ENCODE data around the gene COL16A1.

The COL16A1 gene

DNA sequence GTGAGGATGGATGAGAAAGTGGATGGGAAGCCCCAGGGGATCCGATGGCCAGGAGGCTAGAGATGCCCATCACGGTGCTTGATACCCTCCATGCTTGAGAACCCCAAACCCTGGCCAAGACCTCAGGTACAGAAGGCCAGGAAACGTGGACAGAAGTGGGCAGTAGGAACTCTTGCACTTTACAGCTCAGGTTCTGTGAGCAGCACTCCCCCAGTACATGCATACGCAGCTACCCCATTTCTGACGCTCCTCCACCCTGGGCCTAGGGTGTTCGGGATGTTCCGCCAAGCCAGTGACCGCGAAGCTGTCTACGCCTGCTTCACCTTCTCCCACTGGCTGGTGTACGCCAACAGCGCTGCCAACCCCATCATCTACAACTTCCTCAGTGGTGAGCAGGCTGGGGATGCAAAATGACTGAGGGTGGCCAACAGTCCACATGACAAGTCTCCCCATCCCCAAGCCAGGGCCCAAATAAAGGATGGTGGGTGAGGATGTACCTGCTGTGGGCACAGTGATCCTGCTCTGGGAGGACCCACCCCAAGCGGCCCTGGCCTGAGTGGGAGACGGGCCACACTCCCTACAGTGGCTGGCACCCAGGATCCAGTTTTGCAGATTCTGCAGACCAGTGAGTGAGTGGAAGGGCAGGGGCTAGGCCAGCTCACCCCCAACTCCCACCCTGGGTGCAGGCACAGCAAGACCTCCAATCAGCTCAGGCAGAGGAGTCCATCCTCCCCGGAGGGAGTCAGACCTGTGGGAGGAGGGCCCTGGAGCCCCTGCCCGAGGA is 78.9 kb downstream of the COL16A1 start:
- H3K4me3 ChIP-seq (ENCODE audit: control insufficient read depth in 1 of 7, extremely low read depth in 1 of 7, insufficient read depth in 4 of 7, low read depth in 2 of 7, low read length in 6 of 7): no peak overlapping the region
- H3K36me3 ChIP-seq (ENCODE audit: control insufficient read depth in 4 of 4, insufficient read depth in 4 of 4, low read length in 3 of 4): peaks cover 5 to 30% (median 16%) of the 10 kb centered on the region in 4 experiments
- no peaks in the 10 kb centered on the region for H3K27me3 ChIP-seq (replicated peaks in 2 of 5; ENCODE audit: control insufficient read depth in 4 of 5, insufficient read depth in 5 of 5, low read length in 4 of 5)
- ChIA-PET POLR2A (no interaction called here), CTCF (interaction anchor here (1.1 to 1.4 kb wide), 2 partner anchors 17 to 19 kb away, joined by 3 to 4 read pairs; partner anchors contain the start of gene PEF1)
- 94% methylated on average over 12 of the region's 16 CpGs for WGBS (ENCODE audit: insufficient coverage)
- no peaks in the 10 kb centered on the region for H3K4me1 ChIP-seq (ENCODE audit: control extremely low read depth in 1 of 4, control insufficient read depth in 4 of 4, insufficient read depth in 4 of 4, low read length in 3 of 4)
- no peak overlapping the region for H3K27ac ChIP-seq (ENCODE audit: insufficient read depth in 1 of 2, low read depth in 1 of 2, low read length in 2 of 2, poor library complexity in 1 of 2, severe bottlenecking in 2 of 2)
- H3K9me3 ChIP-seq (ENCODE audit: control extremely low read depth in 1 of 5, control insufficient read depth in 4 of 5, insufficient read depth in 2 of 5, low read depth in 1 of 5, low read length in 4 of 5): no peaks in the 10 kb centered on the region
- DNase-seq: no peak

DNA sequence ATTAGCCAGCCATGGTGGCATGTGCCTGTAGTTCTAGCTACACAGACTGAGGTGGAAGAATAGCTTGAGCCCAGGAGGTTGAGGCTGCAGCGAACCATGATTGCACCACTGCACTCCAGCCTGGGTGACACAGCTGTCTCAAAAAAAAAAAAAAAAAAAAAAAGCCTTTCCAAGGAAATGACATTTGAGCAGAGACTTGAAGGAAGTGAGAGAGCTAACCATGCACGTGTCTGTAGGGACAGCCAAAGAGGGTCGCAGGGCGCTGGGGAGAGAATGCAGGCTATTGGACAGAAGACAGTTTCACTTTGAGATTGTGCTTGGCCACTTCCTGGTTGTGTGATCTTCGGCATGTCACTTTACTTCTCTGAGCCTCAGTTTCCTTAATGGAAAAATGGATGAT is 79.5 kb downstream of the COL16A1 start:
- POLR2A ChIA-PET: no interaction called here
- CTCF ChIA-PET: interaction anchor here (1.1 to 1.4 kb wide), 2 partner anchors 14 to 17 kb away, joined by 3 to 5 read pairs; no protein-coding TSS in a partner anchor
- Histone ChIP-seq H3K27ac (ENCODE audit: insufficient read depth in 1 of 2, low read depth in 1 of 2, low read length in 2 of 2, poor library complexity in 1 of 2, severe bottlenecking in 2 of 2) (no peak overlapping the region), H3K27me3 (replicated peaks in 2 of 5; ENCODE audit: control insufficient read depth in 4 of 5, insufficient read depth in 5 of 5, low read length in 4 of 5) (no peaks in the 10 kb centered on the region), H3K4me3 (ENCODE audit: control insufficient read depth in 1 of 7, extremely low read depth in 1 of 7, insufficient read depth in 4 of 7, low read depth in 2 of 7, low read length in 6 of 7) (no peak overlapping the region), H3K36me3 (ENCODE audit: control insufficient read depth in 4 of 4, insufficient read depth in 4 of 4, low read length in 3 of 4) (peaks cover 5 to 23% (median 13%) of the 10 kb centered on the region in 4 experiments), H3K4me1 (ENCODE audit: control extremely low read depth in 1 of 4, control insufficient read depth in 4 of 4, insufficient read depth in 4 of 4, low read length in 3 of 4) (no peaks in the 10 kb centered on the region), H3K9me3 (ENCODE audit: control extremely low read depth in 1 of 5, control insufficient read depth in 4 of 5, insufficient read depth in 2 of 5, low read depth in 1 of 5, low read length in 4 of 5) (no peaks in the 10 kb centered on the region)
- DNase-seq: no peak
- 81% methylated on average over 5 of the region's 5 CpGs for WGBS (ENCODE audit: insufficient coverage)

DNA sequence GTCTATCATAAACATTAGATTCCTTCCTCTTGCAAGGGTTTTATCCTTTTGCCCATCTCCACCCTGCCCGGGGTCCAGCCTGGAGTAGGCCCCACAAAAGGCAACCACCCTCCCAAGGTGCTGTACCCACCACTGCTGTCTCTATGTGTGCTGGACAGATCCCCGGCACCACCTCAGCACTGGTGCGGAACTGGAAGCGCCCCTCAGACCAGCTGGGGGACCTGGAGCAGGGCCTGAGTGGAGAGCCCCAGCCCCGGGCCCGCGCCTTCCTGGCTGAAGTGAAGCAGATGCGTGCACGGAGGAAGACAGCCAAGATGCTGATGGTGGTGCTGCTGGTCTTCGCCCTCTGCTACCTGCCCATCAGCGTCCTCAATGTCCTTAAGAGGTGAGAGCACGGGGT is 80.5 kb downstream of the COL16A1 start:
- Histone ChIP-seq H3K36me3 (ENCODE audit: control insufficient read depth in 4 of 4, insufficient read depth in 4 of 4, low read length in 3 of 4) (peaks cover 0 to 14% (median 9%) of the 10 kb centered on the region in 4 experiments), H3K4me3 (ENCODE audit: control insufficient read depth in 1 of 7, extremely low read depth in 1 of 7, insufficient read depth in 4 of 7, low read depth in 2 of 7, low read length in 6 of 7) (no peak overlapping the region), H3K27me3 (replicated peaks in 2 of 5; ENCODE audit: control insufficient read depth in 4 of 5, insufficient read depth in 5 of 5, low read length in 4 of 5) (no peaks in the 10 kb centered on the region), H3K9me3 (ENCODE audit: control extremely low read depth in 1 of 5, control insufficient read depth in 4 of 5, insufficient read depth in 2 of 5, low read depth in 1 of 5, low read length in 4 of 5) (no peaks in the 10 kb centered on the region), H3K27ac (ENCODE audit: insufficient read depth in 1 of 2, low read depth in 1 of 2, low read length in 2 of 2, poor library complexity in 1 of 2, severe bottlenecking in 2 of 2) (no peak overlapping the region), H3K4me1 (ENCODE audit: control extremely low read depth in 1 of 4, control insufficient read depth in 4 of 4, insufficient read depth in 4 of 4, low read length in 3 of 4) (peaks cover 0 to under 1% (median 0%) of the 10 kb centered on the region in 4 experiments)
- WGBS (ENCODE audit: insufficient coverage): 100% methylated on average over 10 of the region's 12 CpGs
- ChIA-PET CTCF (interaction anchor here (1.4 to 1.6 kb wide), 3 partner anchors 15 to 59 kb away, joined by 3 to 5 read pairs (median 4); no protein-coding TSS in a partner anchor), POLR2A (no interaction called here)
- DNase-seq: no peak

DNA sequence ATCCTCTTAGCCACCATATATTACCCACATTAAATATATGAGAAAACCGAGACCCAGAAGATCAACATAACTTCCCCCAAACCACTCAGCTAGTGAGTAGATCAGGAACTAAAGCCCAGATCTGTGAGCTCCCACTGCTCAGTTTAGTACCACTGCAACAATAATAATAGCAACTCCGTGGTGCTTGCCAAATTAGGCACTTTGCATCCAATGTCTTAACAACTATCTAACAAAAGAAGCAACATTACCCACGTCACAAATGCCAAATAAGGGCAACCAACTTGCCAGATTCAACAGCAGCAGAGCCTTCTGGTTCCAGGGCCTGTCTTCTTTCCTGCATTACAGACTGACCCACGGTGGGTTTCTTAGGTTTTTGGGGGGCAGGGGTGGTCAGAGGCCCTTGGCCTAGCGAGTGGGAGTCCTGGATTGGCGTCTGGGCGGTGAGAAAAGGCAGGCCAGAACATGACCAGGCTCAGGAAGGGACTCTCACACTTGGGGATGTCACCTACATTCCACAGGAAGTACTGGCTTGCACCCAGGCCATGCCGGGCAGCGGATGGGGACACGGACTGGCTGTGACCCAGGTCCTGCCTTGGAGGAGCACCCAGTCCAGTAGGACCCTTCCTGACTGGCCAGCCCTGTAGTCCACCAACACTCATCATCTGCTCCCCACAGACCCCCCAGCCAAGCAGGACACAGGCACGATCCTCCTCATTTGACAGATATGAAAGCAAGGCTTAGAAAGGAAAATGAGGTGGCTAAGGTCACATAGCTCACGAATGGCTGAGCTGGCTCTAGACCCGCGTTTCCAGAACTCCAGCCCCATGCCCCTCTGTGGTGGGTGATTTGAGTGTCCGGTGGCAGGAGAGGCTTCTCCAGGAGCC is 81.7 kb downstream of the COL16A1 start:
- Histone ChIP-seq H3K27me3 (replicated peaks in 2 of 5; ENCODE audit: control insufficient read depth in 4 of 5, insufficient read depth in 5 of 5, low read length in 4 of 5) (peaks cover 0 to 7% (median 2%) of the 10 kb centered on the region in 5 experiments), H3K27ac (ENCODE audit: insufficient read depth in 1 of 2, low read depth in 1 of 2, low read length in 2 of 2, poor library complexity in 1 of 2, severe bottlenecking in 2 of 2) (no peak overlapping the region), H3K4me1 (ENCODE audit: control extremely low read depth in 1 of 4, control insufficient read depth in 4 of 4, insufficient read depth in 4 of 4, low read length in 3 of 4) (peaks cover 0 to 10% (median 7%) of the 10 kb centered on the region in 4 experiments), H3K4me3 (ENCODE audit: control insufficient read depth in 1 of 7, extremely low read depth in 1 of 7, insufficient read depth in 4 of 7, low read depth in 2 of 7, low read length in 6 of 7) (no peak overlapping the region), H3K36me3 (ENCODE audit: control insufficient read depth in 4 of 4, insufficient read depth in 4 of 4, low read length in 3 of 4) (peaks cover 0 to 3% (median 1%) of the 10 kb centered on the region in 4 experiments), H3K9me3 (ENCODE audit: control extremely low read depth in 1 of 5, control insufficient read depth in 4 of 5, insufficient read depth in 2 of 5, low read depth in 1 of 5, low read length in 4 of 5) (no peaks in the 10 kb centered on the region)
- ChIA-PET CTCF (interaction anchor here (0.8 to 1.8 kb wide), 5 partner anchors 11 to 57 kb away, joined by 3 to 4 read pairs (median 3); no protein-coding TSS in a partner anchor), POLR2A (interaction anchor here (0.6 kb wide), 1 partner anchor 646 kb away, joined by 3 read pairs; no protein-coding TSS in a partner anchor)
- 94% methylated on average over 9 of the region's 15 CpGs for WGBS (ENCODE audit: insufficient coverage)
- DNase-seq: no peak

DNA sequence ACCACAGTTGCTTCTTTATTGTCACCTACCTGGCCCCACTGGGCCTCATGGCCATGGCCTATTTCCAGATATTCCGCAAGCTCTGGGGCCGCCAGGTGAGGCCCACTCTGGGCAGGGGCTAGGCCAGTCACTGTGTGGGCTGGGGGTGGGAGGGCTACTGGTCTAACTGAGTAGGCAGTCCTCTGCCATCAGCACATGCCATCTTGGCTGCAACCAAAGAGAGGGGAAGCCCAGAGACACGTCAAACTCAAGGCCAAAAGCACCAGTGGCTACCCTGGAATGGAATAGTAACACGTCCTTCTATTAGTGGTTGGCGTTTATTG is 82.4 kb downstream of the COL16A1 start:
- Histone ChIP-seq H3K27ac (ENCODE audit: insufficient read depth in 1 of 2, low read depth in 1 of 2, low read length in 2 of 2, poor library complexity in 1 of 2, severe bottlenecking in 2 of 2) (no peak overlapping the region), H3K27me3 (replicated peaks in 2 of 5; ENCODE audit: control insufficient read depth in 4 of 5, insufficient read depth in 5 of 5, low read length in 4 of 5) (peaks cover 0 to 12% (median 7%) of the 10 kb centered on the region in 5 experiments), H3K36me3 (ENCODE audit: control insufficient read depth in 4 of 4, insufficient read depth in 4 of 4, low read length in 3 of 4) (peaks cover 0 to 3% (median 0%) of the 10 kb centered on the region in 4 experiments), H3K9me3 (ENCODE audit: control extremely low read depth in 1 of 5, control insufficient read depth in 4 of 5, insufficient read depth in 2 of 5, low read depth in 1 of 5, low read length in 4 of 5) (no peaks in the 10 kb centered on the region), H3K4me3 (ENCODE audit: control insufficient read depth in 1 of 7, extremely low read depth in 1 of 7, insufficient read depth in 4 of 7, low read depth in 2 of 7, low read length in 6 of 7) (no peak overlapping the region), H3K4me1 (ENCODE audit: control extremely low read depth in 1 of 4, control insufficient read depth in 4 of 4, insufficient read depth in 4 of 4, low read length in 3 of 4) (peaks cover 0 to 10% (median 8%) of the 10 kb centered on the region in 4 experiments)
- CTCF ChIA-PET: interaction anchor here (0.8 to 1.8 kb wide), 3 partner anchors 11 to 51 kb away, joined by 3 read pairs; no protein-coding TSS in a partner anchor
- DNase-seq: no peak
- WGBS (ENCODE audit: insufficient coverage): 100% methylated on average over 1 of the region's 5 CpGs
- POLR2A ChIA-PET: no interaction called here

DNA sequence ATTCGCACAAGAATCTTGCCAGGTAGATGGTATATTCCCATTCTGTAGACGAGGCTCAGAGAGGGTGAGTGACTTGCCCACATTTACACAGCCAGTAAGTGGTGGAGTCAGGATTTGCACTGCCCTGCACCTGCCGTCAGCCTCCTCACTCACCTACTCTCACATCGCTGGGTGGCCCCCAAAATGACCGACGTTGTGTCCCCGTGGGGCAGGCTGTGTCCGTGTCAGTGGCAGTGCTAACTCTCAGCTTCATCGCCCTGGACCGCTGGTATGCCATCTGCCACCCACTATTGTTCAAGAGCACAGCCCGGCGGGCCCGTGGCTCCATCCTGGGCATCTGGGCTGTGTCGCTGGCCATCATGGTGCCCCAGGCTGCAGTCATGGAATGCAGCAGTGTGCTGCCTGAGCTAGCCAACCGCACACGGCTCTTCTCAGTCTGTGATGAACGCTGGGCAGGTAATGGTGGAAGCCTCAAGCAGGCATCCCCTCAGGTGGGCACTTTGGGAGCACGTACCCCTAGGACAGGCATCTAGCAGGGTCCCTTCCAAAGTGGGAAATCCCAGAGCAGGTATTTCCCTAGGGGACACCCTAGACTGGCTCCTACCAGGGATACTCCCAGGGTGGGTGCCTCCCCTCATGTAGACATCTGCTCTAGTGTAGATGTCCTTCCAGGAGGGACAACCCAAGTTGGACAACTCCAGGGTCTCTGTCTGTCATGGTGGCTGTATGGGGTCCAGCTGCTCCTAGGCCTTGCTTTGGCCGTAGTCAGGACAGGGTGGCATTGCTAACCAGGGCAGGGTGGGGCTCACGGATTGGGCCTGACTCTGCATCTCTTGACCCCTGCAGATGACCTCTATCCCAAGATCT is 83.0 kb downstream of the COL16A1 start:
- Histone ChIP-seq H3K27me3 (replicated peaks in 2 of 5; ENCODE audit: control insufficient read depth in 4 of 5, insufficient read depth in 5 of 5, low read length in 4 of 5) (peaks cover 0 to 12% (median 9%) of the 10 kb centered on the region in 5 experiments), H3K4me3 (ENCODE audit: control insufficient read depth in 1 of 7, extremely low read depth in 1 of 7, insufficient read depth in 4 of 7, low read depth in 2 of 7, low read length in 6 of 7) (no peak overlapping the region), H3K4me1 (ENCODE audit: control extremely low read depth in 1 of 4, control insufficient read depth in 4 of 4, insufficient read depth in 4 of 4, low read length in 3 of 4) (peaks cover 0 to 10% (median 8%) of the 10 kb centered on the region in 4 experiments), H3K9me3 (ENCODE audit: control extremely low read depth in 1 of 5, control insufficient read depth in 4 of 5, insufficient read depth in 2 of 5, low read depth in 1 of 5, low read length in 4 of 5) (no peaks in the 10 kb centered on the region), H3K36me3 (ENCODE audit: control insufficient read depth in 4 of 4, insufficient read depth in 4 of 4, low read length in 3 of 4) (peaks cover 0 to 3% (median 0%) of the 10 kb centered on the region in 4 experiments), H3K27ac (ENCODE audit: insufficient read depth in 1 of 2, low read depth in 1 of 2, low read length in 2 of 2, poor library complexity in 1 of 2, severe bottlenecking in 2 of 2) (no peak overlapping the region)
- CTCF ChIA-PET: interaction anchor here (0.7 to 4.0 kb wide), 6 partner anchors 9 to 58 kb away, joined by 3 to 26 read pairs (median 3); no protein-coding TSS in a partner anchor
- POLR2A ChIA-PET: no interaction called here
- no peak for DNase-seq
- WGBS (ENCODE audit: insufficient coverage): 97% methylated on average over 20 of the region's 20 CpGs
